ENCODE results near the gene KRTAP13-2. TPM values are rescaled to one million over a fixed set of nuclear protein-coding genes. Genes with fewer than 3 reads are reported as not detected.

Gene KRTAP13-2
- total RNA-seq, 1 donor, result not detected

GRCh38 chr21:30340714-30341573 is 31.1 kb downstream of the KRTAP13-2 start:
- DNase-seq (ENCODE audit: low read depth), result peak; percentile 3
- H3K4me3 ChIP-seq (ENCODE audit: low read depth, low read length), result no peak overlapping the region
- TF ChIP-seq, protein P1, sequence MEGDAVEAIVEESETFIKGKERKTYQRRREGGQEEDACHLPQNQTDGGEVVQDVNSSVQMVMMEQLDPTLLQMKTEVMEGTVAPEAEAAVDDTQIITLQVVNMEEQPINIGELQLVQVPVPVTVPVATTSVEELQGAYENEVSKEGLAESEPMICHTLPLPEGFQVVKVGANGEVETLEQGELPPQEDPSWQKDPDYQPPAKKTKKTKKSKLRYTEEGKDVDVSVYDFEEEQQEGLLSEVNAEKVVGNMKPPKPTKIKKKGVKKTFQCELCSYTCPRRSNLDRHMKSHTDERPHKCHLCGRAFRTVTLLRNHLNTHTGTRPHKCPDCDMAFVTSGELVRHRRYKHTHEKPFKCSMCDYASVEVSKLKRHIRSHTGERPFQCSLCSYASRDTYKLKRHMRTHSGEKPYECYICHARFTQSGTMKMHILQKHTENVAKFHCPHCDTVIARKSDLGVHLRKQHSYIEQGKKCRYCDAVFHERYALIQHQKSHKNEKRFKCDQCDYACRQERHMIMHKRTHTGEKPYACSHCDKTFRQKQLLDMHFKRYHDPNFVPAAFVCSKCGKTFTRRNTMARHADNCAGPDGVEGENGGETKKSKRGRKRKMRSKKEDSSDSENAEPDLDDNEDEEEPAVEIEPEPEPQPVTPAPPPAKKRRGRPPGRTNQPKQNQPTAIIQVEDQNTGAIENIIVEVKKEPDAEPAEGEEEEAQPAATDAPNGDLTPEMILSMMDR (IDR thresholded peaks at IDR 0.05; ENCODE audit: insufficient read depth, low read depth, low read length), result peak; percentile 61

DNA sequence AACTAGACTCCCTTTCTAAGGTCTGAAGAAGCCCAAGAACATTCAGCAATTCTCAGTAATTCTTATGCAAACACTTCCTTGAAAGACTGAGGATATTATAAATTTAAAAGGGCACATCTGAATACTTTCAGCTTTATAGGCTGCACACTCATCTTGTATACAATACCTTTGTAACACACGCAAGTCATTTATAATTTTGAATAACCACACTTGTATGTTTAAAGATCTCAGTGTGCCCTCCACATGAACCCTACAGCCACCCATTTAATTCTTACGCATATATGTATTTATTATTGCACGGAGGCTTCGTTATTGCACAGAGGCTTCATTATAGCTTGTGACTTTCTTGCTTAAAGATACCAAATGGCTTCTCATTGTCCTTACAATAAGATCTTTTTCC is 33.4 kb downstream of the KRTAP13-2 start:
- DNase-seq (ENCODE audit: low read depth), result no peak
- H3K4me3 ChIP-seq (ENCODE audit: low read depth, low read length), result no peak overlapping the region
- TF ChIP-seq, protein P1 (IDR thresholded peaks at IDR 0.05; ENCODE audit: insufficient read depth, low read depth, low read length), result no peak

DNA sequence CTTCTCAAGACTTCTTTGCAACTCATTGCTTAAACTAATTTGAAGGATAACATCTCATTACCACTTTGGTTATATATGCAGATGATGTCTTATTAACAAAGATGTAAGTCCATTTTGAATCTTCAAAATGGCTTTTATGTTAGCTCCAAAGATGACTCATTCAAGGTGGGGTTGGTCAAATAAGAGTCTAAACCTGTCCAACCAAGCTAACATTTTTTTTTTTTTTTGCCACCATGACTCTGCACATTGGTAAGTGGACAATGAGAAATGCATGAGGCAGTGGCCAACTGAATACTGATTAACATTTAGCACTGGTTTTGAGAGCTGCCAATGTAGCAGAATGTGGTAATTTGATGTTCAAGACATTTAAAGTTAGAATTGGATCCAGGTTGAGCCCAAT is 34.3 kb downstream of the KRTAP13-2 start:
- H3K4me3 ChIP-seq (ENCODE audit: low read depth, low read length), result no peak overlapping the region
- TF ChIP-seq, protein P1 (IDR thresholded peaks at IDR 0.05; ENCODE audit: insufficient read depth, low read depth, low read length), result no peak
- DNase-seq (ENCODE audit: low read depth), result no peak

DNA sequence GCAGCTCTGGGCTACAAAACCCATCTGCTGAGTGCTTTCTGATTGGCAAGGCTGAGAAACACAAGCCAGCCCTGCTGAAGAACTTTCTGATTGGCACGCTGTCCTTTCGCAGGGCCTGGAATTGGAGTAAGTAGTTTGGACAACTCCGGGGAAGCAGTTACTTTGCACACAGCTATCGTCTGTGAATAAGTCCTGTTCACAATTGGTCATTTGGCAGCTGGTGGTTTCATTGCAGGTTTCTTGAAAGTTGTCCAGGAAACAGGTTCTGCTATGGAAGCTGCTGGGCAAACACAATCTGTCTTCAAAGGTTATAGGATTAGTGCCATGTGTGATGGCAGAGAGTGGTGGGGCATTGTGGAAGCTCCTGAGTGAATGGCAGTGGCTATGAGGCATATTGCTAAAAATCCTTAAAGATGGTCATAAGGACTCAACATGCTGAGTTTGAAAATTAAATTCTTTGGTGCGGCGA is 34.8 kb downstream of the KRTAP13-2 start, which contains the start of gene KRTAP27-1:
Gene KRTAP27-1 (minus strand): TSS at position 419 of the 469 bp plus-strand sequence. CDS start 26 bp downstream, at position 393.
- TF ChIP-seq, protein P1 (IDR thresholded peaks at IDR 0.05; ENCODE audit: insufficient read depth, low read depth, low read length), result no peak
- no peak for DNase-seq (ENCODE audit: low read depth)

GRCh38 chr21:30336596-30336995 is 35.5 kb downstream of the KRTAP13-2 start:
- TF ChIP-seq, protein P1 (IDR thresholded peaks at IDR 0.05; ENCODE audit: insufficient read depth, low read depth, low read length), result no peak
- no peak overlapping the region for H3K4me3 ChIP-seq (ENCODE audit: low read depth, low read length)
- DNase-seq (ENCODE audit: low read depth), result peak; percentile 3

More for the DNA sequence above, 34.8 kb downstream of the KRTAP13-2 start, which contains the start of gene KRTAP27-1:
- no peak within 1 kb of the TSS for H3K4me3 ChIP-seq (ENCODE audit: low read depth, low read length)

- TF ChIP-seq, protein P1 (IDR thresholded peaks at IDR 0.05; ENCODE audit: insufficient read depth, low read depth, low read length), result no peak
- no peak for DNase-seq (ENCODE audit: low read depth)
- no peak overlapping the region for H3K4me3 ChIP-seq (ENCODE audit: low read depth, low read length)
Measured at GRCh38 chr21:30333736-30334135, 38.3 kb downstream of the KRTAP13-2 start.
